ENCODE results near the gene CACNB2.

Gene CACNB2

DNA sequence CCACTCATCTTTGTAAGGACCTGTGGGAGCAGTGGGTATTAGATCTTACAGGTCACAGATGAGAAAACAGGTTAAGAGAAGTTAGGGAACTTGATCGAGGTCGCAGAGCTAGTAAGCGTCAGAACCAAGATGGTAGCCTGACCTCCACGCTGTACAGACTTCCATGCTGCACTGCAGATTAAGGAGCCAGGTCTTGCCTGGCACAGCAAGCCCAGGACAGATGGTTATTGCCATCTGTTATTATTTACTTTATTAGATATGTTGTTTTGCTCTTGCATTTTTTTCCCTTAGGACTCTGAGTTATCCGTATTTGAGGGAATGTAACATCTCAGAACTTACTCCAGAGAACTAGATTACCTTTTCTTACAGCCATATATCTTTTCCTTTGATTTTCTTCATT, 363.9 kb downstream of the CACNB2 start:
- no peak for DNase-seq (ENCODE audit: insufficient read length, low spot score)
- no peak for TF ChIP-seq POLR2A (IDR thresholded peaks at IDR 0.05; ENCODE audit: low read depth, low read length)
- no peak for FAIRE-seq

GRCh38 chr10:18505456-18506118, 365.4 kb downstream of the CACNB2 start:
- DNase-seq (ENCODE audit: insufficient read length, low spot score) (no peak), FAIRE-seq (no peak)
- no peak for TF ChIP-seq POLR2A (IDR thresholded peaks at IDR 0.05; ENCODE audit: low read depth, low read length)

DNA sequence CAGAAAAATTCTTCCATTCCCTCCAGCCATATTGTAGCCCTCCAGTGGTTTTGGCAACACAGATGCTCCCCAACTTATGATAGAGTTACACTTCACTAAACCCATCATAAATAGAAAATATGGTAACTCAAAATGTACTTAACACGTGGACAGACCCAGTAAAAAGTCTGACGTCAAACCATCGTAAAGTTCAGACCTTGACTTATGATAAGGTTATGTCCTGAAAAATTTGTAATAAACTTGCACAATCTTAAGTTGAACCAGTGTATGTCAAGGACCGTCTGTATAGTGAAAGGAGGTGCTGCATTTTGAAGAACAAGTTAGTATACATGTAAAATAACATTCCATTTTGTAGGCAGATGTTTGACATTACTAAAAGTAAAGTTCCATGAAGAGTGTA, 368.4 kb downstream of the CACNB2 start:
- no peak for TF ChIP-seq POLR2A (IDR thresholded peaks at IDR 0.05; ENCODE audit: low read depth, low read length)
- no peak for FAIRE-seq
- DNase-seq (ENCODE audit: insufficient read length, low spot score) = no peak

DNA sequence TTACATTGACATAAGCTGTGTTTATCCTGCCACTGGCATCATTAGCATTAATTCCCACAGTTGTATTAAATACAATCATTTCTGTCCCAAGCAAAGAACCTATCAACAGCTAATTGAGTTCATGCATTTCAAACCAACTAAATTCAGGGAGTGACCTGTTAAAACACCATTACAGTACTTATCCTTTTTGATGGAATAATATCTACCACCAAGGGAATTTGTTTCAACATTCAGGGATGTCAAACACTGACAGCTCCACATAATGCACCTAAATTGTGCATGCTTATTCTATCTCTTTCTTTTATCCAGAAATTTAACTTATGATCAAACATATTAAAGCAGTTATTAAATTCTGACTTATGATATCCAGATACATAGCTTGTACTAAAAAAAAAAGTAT, 374.3 kb downstream of the CACNB2 start:
- FAIRE-seq (no peak), DNase-seq (ENCODE audit: insufficient read length, low spot score) (no peak)
- no peak for TF ChIP-seq POLR2A (IDR thresholded peaks at IDR 0.05; ENCODE audit: low read depth, low read length)

DNA sequence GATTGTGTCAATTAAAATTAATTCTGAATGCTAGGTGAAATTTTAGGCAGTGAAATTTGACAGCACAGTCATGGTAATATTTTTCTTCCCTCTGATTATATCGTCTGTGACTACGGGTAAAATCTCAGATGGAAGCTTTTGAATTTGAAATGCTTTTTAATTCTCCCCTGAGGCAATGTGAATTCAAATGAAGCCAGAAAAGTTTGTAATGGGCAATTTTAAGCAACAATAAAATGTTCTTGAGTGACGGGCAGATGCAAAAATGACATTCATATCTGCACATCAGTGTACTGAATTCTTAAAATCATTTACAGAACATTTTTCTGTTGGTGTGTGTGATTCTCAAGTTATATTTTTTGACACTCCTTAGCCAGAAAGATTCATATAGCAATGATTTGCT, 376.6 kb downstream of the CACNB2 start:
- DNase-seq (ENCODE audit: insufficient read length, low spot score) (no peak), FAIRE-seq (no peak)
- no peak for TF ChIP-seq POLR2A (IDR thresholded peaks at IDR 0.05; ENCODE audit: low read depth, low read length)

GRCh38 chr10:18523025-18523424, 382.8 kb downstream of the CACNB2 start:
- no peak for FAIRE-seq

DNA sequence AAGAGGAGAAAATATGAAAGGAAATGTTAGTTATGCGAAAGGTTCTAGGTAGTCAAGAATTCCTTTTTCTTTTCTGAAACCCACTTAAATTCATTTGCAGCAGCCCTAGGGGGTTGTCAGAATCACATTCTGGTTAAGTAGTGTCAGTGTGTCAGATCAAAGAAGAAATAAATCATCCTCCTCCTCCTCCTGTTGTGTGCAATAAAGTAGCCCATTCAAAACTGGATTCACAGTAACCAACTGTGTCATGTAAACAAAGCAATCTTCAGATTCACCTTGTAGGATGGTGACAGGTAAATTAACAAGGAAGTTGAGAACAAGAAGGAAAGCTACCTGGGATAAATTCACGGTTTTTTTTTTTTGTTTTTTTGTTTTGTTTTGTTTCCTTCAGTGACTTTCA, 383.6 kb downstream of the CACNB2 start:
- no peak for FAIRE-seq
- DNase-seq (ENCODE audit: insufficient read length, low spot score) = no peak
- TF ChIP-seq POLR2A (IDR thresholded peaks at IDR 0.05; ENCODE audit: low read depth, low read length) = no peak

More at GRCh38 chr10:18523025-18523424, 382.8 kb downstream of the CACNB2 start:
- no peak for DNase-seq (ENCODE audit: insufficient read length, low spot score)
- TF ChIP-seq POLR2A (IDR thresholded peaks at IDR 0.05; ENCODE audit: low read depth, low read length) = no peak

GRCh38 chr10:18527687-18528086, 387.5 kb downstream of the CACNB2 start:
- TF ChIP-seq POLR2A (IDR thresholded peaks at IDR 0.05; ENCODE audit: low read depth, low read length) = no peak
- FAIRE-seq (no peak), DNase-seq (ENCODE audit: insufficient read length, low spot score) (no peak)

GRCh38 chr10:18528292-18528691, 388.1 kb downstream of the CACNB2 start:
- FAIRE-seq = no peak
- DNase-seq (ENCODE audit: insufficient read length, low spot score) = no peak
- no peak for TF ChIP-seq POLR2A (IDR thresholded peaks at IDR 0.05; ENCODE audit: low read depth, low read length)

- no peak for FAIRE-seq
- no peak for TF ChIP-seq POLR2A (IDR thresholded peaks at IDR 0.05; ENCODE audit: low read depth, low read length)
- DNase-seq (ENCODE audit: insufficient read length, low spot score) = no peak
Observed at GRCh38 chr10:18532881-18533535, 392.8 kb downstream of the CACNB2 start.

- DNase-seq (ENCODE audit: insufficient read length, low spot score) (no peak), FAIRE-seq (no peak)
- TF ChIP-seq POLR2A (IDR thresholded peaks at IDR 0.05; ENCODE audit: low read depth, low read length) = no peak
Observed at GRCh38 chr10:18533896-18534295, 393.7 kb downstream of the CACNB2 start.

DNA sequence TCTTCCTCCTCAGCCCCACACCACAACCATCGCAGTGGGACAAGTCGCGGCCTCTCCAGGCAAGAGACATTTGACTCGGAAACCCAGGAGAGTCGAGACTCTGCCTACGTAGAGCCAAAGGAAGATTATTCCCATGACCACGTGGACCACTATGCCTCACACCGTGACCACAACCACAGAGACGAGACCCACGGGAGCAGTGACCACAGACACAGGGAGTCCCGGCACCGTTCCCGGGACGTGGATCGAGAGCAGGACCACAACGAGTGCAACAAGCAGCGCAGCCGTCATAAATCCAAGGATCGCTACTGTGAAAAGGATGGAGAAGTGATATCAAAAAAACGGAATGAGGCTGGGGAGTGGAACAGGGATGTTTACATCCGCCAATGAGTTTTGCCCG, 399.1 kb downstream of the CACNB2 start:
- DNase-seq (ENCODE audit: insufficient read length, low spot score) = no peak
- no peak for TF ChIP-seq POLR2A (IDR thresholded peaks at IDR 0.05; ENCODE audit: low read depth, low read length)
- FAIRE-seq = no peak

DNA sequence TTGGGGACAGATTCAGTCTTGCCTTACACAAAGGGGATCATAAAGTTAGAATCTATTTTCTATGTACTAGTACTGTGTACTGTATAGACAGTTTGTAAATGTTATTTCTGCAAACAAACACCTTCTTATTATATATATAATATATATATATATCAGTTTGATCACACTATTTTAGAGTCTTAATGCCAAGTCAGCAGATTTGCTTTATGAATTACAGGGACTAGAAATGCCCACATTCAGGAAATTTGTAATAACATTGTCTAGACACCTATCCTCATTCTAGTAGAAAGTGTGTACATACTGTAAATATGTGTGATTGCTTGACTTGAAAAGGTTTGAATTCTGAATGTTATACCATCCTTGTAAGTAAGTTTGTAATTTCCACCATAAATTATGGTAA, 400.0 kb downstream of the CACNB2 start:
- FAIRE-seq = no peak
- DNase-seq (ENCODE audit: insufficient read length, low spot score) = no peak
- TF ChIP-seq POLR2A (IDR thresholded peaks at IDR 0.05; ENCODE audit: low read depth, low read length) = no peak

DNA sequence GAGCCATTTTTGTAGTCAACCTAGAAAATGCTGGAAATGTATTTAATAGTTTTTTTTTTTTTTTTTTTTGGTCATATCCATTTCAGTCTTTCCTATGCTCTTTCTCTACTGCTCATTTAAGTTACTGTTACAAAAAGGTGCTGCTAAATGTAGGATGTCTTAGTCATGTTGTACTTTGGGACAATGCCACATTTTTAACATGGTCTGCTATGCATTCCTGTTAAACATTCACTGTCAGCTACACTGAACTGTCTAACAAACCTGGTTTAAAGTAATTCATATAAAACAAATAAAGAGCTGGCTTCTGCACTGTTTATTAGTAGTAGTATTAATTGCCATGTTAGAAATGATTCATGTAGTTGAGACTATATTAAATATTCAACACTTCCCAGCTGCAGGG, 402.6 kb downstream of the CACNB2 start:
- FAIRE-seq = no peak
- no peak for DNase-seq (ENCODE audit: insufficient read length, low spot score)
- no peak for TF ChIP-seq POLR2A (IDR thresholded peaks at IDR 0.05; ENCODE audit: low read depth, low read length)

DNA sequence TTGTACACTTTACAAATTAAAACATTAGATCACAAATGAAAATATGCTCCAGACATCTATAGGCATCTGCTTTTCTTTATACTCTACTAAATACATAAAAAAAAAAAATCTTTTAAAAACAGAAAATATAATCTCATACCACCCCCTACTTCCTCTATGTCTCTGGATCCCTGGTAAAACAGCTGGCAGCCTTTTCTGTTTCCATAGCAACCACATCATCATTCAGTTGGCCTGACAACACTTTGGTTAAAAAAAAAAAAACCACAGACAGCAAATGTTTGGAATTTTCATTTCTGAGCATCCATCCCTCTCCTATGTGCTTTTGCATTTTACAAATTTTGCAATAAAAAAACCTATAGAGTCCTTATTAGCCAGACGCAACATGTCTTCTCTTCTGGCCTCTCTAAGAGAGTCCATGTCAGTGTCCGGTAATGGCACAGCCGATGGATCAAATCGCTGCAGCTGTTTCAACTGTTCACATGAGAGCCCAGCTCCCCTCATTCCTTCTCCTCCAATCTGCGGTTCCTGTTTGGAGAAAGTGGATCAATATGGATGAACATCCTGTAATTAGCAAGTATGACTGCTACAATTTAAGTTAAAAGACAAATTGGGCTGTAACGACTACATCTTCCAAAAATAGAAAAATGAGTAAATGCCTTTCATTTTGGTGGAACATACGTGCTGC, 405.5 kb downstream of the CACNB2 start:
- FAIRE-seq (no peak), DNase-seq (ENCODE audit: insufficient read length, low spot score) (no peak)
- no peak for TF ChIP-seq POLR2A (IDR thresholded peaks at IDR 0.05; ENCODE audit: low read depth, low read length)

Data from H54 (cell line).